GM21360 (cell line): Measurements from ENCODE around the gene POLR2C.
A peak's percentile ranks its signal among the peaks of the same experiment; 100 is the strongest.
"Not testable (repeated sequence)": the region's sequence is repeated elsewhere in the genome, so short reads cannot be mapped to it uniquely, and the experiment has no call there.

Source experiments
- ATAC-seq: cut with Tn5 transposase; IDR thresholded peaks from one replicate; pipeline ENCODE4 v1.9.1; 2021; ENCODE audit warnings: mild to moderate bottlenecking, moderate library complexity; ENCODE audit not compliant: unreplicated experiment

POLR2C gene

GRCh38 chr16:57478396-57479204 is 16.1 kb downstream of the POLR2C start:
- no peak for ATAC-seq

DNA sequence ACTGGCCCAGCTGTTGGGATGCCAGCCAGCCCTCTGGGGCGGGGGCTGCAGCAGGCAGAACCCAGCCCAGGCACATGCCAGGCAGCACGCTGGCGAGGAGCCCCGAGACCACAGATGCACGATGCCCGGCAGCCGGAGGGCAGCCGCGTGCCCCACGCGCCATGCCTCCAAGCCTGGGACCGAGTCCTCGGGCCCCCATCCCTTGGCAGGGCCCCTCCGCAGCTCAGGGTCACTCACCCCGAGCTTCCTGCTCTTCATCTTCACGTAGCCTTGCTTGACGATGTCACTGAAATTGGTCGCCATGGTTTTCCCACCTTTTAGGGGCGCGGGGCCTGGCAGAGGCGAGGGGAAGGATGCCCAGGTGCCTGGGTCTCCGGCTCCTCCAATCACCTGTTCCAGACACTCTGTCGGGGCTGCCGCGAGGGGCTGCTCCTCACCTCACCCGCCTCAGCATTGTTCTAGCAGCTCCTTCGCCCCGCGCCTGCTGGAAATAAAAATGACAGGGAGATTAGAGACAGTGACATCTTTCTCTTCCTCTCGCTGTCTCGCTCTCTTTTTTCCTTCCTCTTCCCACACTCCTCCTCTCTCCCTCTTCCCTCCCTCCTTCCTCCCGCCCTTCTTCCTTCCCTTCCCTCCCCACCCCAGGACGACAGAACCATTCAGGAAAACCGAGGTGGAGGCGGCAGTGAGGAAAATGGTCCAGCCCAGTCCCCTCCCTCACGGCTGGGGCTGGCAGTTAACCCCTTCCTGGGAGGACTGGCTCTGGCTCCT is 16.9 kb downstream of the POLR2C start:
- no peak for ATAC-seq

- no peak for ATAC-seq
These were observed 17.7 kb downstream of the POLR2C start for GRCh38 chr16:57479976-57480753.

- no peak for ATAC-seq
These were observed 18.3 kb downstream of the POLR2C start for GRCh38 chr16:57480754-57481230.

GRCh38 chr16:57481421-57481820 is 18.9 kb downstream of the POLR2C start:
- ATAC-seq: no peak

DNA sequence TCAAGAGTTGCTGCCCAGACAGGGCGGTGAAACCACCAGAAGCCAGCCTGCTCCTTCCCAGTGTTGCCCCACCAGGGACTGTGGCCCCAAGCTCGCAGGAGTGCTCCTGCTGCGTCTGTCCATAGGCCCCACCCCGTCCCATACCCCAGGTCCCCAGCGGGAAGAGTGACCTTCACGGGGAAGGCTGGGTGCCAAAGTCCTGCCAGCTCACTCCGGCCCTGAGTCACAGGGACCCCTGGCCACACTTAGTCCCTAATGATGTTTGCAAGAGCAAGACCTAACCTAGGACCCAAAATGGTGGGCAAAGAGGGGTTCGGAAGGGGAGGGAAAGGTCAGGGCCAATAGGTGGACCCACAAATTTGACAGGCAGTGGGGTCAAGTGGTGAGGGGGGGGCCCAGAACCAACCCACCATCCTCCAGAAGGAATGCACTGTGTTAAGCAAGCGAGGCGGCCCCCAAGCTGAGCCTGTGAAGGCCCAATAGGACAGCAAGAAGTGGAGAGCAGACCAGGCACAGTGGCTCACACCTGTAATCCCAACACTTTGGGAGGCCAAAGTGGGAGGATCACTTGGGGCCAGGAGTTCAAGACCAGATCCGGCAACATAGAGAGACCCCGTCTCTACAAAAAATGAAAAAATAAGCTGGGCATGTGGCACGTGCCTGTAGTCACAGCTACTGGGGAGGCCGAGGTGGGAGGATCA is 20.5 kb downstream of the POLR2C start:
- ATAC-seq: no peak

- no peak for ATAC-seq
These were observed 21.4 kb downstream of the POLR2C start for GRCh38 chr16:57483725-57484514.

DNA sequence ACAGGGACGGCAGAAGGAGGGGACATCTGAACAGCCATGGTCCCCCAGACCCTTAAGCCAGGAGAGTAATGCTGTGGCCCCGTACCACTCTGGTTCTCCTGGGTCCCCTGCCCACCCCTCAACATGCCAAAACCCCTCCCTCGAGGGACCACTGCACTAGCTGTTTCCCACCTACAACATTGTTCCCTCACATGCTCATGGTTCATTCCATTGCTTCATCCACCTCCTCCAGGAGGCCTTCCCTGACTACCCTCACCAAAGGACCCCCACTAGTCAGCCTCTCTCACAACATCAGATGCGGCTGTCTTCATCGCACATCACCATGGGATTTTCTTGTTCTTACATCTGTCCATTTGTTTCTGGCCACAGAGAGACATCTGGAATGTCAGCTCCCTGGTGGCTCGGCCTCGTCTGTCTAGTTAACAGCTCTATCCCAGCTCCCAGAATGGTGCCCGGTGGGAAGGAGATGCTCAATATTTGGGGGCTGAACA is 22.1 kb downstream of the POLR2C start:
- no peak for ATAC-seq

DNA sequence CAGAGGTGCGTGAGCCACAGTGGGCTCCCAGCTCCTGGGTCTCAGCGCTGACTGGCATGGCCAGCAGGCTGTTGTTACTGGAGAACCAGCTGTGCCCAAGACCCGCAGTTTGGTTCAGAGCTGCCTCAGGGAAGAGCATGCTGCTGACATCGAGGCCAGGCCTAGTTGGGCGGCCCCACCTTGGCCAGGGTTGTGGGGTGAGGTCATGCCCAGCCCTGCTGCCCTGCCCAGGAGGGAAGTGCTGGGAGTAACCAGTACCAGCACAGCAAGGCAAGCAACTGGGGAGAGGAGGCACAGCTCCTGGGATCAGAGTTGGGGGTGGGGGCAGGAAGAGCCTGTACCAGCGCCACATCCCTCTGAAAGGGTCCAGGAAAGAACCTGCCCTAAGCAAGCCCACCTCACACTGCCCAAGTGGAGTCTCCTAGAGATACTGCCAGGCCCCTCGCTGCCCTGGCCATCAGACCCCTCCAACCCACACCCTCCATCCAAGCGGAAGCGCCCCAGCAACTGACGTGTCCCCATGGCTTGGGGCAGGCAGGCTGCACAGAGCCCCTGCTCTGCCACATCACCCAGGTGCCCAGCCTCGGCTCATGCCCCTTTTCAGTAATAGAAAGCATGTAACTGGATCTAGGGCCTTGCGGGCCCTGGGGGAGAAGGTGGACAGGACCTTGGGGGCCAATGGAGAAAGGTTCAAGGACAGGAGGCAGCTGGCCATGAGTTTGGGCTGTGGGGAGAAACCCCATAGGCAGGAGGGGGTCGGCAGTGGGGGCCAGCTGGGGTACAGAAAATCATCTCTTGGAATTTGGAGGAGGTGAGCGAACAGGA is 22.8 kb downstream of the POLR2C start:
- no peak for ATAC-seq

GRCh38 chr16:57485916-57486857 is 23.7 kb downstream of the POLR2C start, which contains the start of gene DOK4:
TSS of gene DOK4 (minus strand) at chr16:57486493. CDS start at chr16:57479507, 6,986 bp downstream.
- ATAC-seq: peak; percentile 80

GRCh38 chr16:57486858-57487834 is 24.7 kb downstream of the POLR2C start:
- ATAC-seq: no peak

GRCh38 chr16:57489229-57489628 is 26.8 kb downstream of the POLR2C start:
- no peak for ATAC-seq

GRCh38 chr16:57493767-57494166 is 31.3 kb downstream of the POLR2C start:
- no peak for ATAC-seq

- ATAC-seq: no peak
These were observed 34.6 kb downstream of the POLR2C start for GRCh38 chr16:57497121-57497520.

- ATAC-seq: no peak
These were observed 35.6 kb downstream of the POLR2C start for GRCh38 chr16:57498031-57498430.

DNA sequence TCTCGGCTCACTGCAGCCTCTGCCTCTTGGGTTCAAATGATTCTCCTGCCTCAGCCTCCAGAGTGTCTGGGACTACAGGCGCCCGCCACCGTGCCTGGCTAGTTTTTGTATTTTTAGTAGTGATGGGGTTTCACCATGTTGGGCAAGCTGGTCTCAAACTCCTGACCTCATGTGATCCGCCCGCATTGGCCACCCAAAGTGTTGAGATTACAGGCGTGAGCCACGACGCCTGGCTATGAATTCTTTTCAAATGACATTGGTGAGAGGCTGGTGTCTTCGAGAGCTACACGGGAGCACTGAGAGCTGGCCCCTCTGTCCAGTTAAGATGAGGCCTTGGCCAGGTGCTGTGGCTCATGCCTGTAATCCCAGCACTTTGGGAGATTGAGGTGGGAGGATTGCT is 37.5 kb downstream of the POLR2C start:
- ATAC-seq: not testable (repeated sequence)
